ENCODE measurements around the gene OLFML2B. TPM values are rescaled to one million over a fixed set of nuclear protein-coding genes. Genes with fewer than 3 reads are reported as not detected.

OLFML2B gene
- total and polyA plus RNA-seq, 2 of the 4 experiments (the other 2 are of a cell fraction) = 0.36 to 0.74 TPM

- Histone ChIP-seq H2BK5ac (ENCODE audit: low read depth, low read length, poor library complexity, severe bottlenecking) (no peak overlapping the region), H4K8ac (ENCODE audit: low read depth in 2 of 2, low read length in 2 of 2) (no peak overlapping the region), H3K14ac (replicated peaks; ENCODE audit: low read depth, low read length) (no peak overlapping the region), H4K20me1 (ENCODE audit: insufficient read depth, low read length) (no peaks in the 10 kb centered on the region), H3K23ac (ENCODE audit: low read depth, low read length) (no peak overlapping the region), H4K5ac (ENCODE audit: low read depth, low read length) (no peak overlapping the region), H4K91ac (ENCODE audit: insufficient read depth, low read depth, low read length) (no peak overlapping the region), H2BK15ac (ENCODE audit: low read depth, low read length) (no peak overlapping the region), H3K9me1 (ENCODE audit: insufficient read depth, low read length) (no peaks in the 10 kb centered on the region; the same call in 1 of the 2 replicates), H3K27me3 (ENCODE audit: control insufficient read depth, insufficient read depth, low read length) (peaks cover 4% of the 10 kb centered on the region), H3K9me3 (ENCODE audit: control insufficient read depth, insufficient read depth, low read length) (no peaks in the 10 kb centered on the region), H3K36me3 (ENCODE audit: control insufficient read depth, insufficient read depth, low read length) (no peaks in the 10 kb centered on the region), H3K18ac (ENCODE audit: low read depth, low read length) (no peak overlapping the region), H3K27ac (ENCODE audit: insufficient read depth, low read length) (no peak overlapping the region), H2BK20ac (ENCODE audit: low read depth, low read length) (no peak overlapping the region), H3K4me2 (ENCODE audit: low read depth, low read length) (no peak overlapping the region), H2AK9ac (replicated peaks; ENCODE audit: low read depth, low read length, poor library complexity) (no peak overlapping the region), H2AK5ac (ENCODE audit: low read depth, low read length) (no peak overlapping the region), H2BK120ac (ENCODE audit: low read depth, low read length) (no peak overlapping the region), H3K4me1 (ENCODE audit: control insufficient read depth, insufficient read depth, low read length) (no peaks in the 10 kb centered on the region), H3K4ac (ENCODE audit: low read depth, low read length) (no peak overlapping the region), H3K9ac (ENCODE audit: low read depth, low read length) (no peak overlapping the region), H3K79me1 (ENCODE audit: low read depth in 1 of 2, low read length in 2 of 2) (no peaks in the 10 kb centered on the region), H3K56ac (ENCODE audit: extremely low read depth, insufficient read depth, low read length) (no peak overlapping the region), H2AFZ (replicated peaks; ENCODE audit: low read length, poor library complexity) (no peak overlapping the region), H3K4me3 (ENCODE audit: insufficient read depth, low read depth, low read length) (no peak overlapping the region)
- ChIA-PET POLR2A (ENCODE audit: unreplicated experiment) (no interaction called here), CTCF (no interaction called here)
- in situ Hi-C loops (cut with MboI; ENCODE audit: low sequenced_read_pairs) (no loop called here), dilution Hi-C loops (cut with HindIII; ENCODE audit: low sequenced_read_pairs, unreplicated experiment) (no loop called here), intact Hi-C loops (cut with micrococcal nuclease) (no loop called here)
- ATAC-seq (ENCODE audit: low read depth) = no peak
- TF ChIP-seq MAZ (IDR thresholded peaks at IDR 0.05; ENCODE audit: borderline replicate concordance, low read depth, low read length) (no peak), CHD1 (IDR thresholded peaks at IDR 0.05; ENCODE audit: low read depth, low read length) (no peak), ELK1 (IDR thresholded peaks at IDR 0.05; ENCODE audit: borderline replicate concordance, low read depth, low read length) (no peak), MAFK (IDR thresholded peaks at IDR 0.05; ENCODE audit: low read depth, low read length) (no peak), RAD21 (IDR thresholded peaks at IDR 0.05; ENCODE audit: low read length) (no peak), BHLHE40 (IDR thresholded peaks at IDR 0.05; ENCODE audit: low read depth, low read length) (no peak), CTCF (conservative IDR thresholded peaks at IDR 0.05; ENCODE audit: low read depth, low read length) (no peak), USF2 (IDR thresholded peaks at IDR 0.05; ENCODE audit: low read depth, low read length) (no peak), MXI1 (IDR thresholded peaks at IDR 0.05; ENCODE audit: borderline replicate concordance, low read depth, low read length) (no peak), POLR2A (IDR thresholded peaks at IDR 0.05; ENCODE audit: low read depth, low read length) (no peak), RCOR1 (IDR thresholded peaks at IDR 0.05; ENCODE audit: insufficient replicate concordance, low read length) (no peak)
- DNase-seq = no peak
- no TSS peak for BruUV-seq (replicated peaks)
- no CpG with 5 or more reads among the region's 3 CpGs for WGBS, 2 experiments (ENCODE audit: extremely low coverage in 2 of 2, insufficient read length in 1 of 2)
Observed at GRCh38 chr1:161970633-161971032, 53.0 kb downstream of the OLFML2B start.

All from IMR-90 (cell line).